NCI-H524 (cell line): ENCODE data around the gene KSR1.
A peak's percentile ranks its signal among the peaks of the same experiment; 100 is the strongest.
"Not testable (repeated sequence)": the region's sequence is repeated elsewhere in the genome, so short reads cannot be mapped to it uniquely, and the experiment has no call there.

ENCODE experiments used
- DNase-seq, 2 experiments: peaks; one replicate each; lab custom pipeline; 2025; lab: John Stamatoyannopoulos, UW

KSR1 gene

DNA sequence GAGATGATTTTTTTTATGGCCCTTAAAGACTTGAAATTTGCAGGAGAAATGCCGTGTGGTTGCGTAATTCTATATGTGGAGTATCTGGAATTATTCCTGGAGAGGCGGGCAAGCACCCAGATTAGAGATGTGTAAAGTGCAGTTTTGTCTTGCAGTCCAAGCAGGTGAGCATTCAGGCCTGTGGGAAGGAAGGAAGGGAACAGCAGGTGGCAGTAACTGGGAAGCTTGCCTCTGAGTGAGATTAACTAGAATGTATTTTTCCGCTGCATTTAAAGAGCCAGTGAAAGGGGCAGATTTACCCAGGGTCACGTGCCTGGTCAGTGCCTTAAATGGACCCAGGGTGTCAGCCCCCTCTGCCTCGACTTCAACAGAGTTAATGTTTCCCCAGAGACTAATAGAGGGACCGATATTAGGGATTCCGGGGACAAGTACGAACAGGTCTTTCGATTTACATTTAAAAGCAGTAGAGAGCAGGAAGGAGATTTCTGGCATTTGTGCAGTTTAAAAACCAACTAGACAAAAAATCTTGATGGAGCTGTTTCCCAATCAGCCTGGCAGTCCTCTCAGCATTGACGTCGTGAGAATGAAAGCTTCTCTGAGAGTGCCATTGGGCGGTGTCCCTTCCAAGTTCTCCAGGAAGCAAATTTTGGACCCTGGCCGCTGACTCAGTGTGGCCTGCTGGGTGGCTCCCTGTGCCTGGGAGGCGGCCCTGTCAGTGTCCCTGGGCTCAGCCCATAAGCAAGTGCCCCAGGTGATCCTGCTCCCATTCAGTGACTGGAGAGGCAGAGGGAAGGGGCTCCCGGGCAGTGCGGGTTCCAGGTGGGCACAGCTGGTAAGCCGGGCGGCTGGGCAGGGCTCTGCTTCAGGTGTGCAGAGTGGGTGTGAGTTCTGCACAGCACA lies 38.2 kb downstream of the KSR1 start:
- peak; percentile 72 to 90 for DNase-seq

DNA sequence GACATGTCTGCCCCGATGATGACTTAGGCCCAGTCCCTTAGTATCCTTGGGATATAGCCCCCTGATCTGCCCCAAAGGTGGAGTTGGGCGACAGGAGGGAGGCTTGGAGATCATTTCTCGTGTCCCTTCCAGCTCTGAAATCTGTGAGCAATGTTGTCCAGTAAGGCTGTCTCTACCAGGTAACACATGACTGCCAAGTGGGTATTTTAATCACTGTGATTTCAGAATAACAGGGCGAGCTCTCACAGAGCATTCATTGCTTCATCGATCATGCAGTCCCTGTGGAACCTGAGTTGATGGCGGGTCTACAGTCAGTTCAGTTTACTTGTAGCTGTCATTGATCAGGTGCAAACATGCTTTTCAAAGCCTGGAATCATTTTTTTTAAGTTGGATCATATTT lies 39.2 kb downstream of the KSR1 start:
- no peak for DNase-seq

DNA sequence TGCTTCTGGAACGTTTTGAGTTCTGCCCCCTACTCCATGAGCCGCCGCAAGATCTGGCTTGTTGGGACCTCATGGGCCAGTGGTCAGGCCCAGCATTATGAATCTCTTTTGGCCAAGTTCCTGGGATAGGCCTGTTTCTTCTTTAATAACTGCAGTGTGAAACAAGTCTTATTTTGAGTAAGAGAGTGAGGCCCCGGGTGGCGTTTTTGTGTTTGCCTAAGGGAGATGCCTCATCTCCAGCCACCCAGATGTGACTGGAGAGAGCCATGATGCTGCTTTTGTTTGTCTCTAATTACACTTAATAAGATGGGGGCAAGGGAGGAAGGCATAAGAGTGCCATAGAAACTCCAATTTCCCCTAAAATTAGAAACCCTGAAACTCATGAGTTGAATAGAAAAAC lies 39.8 kb downstream of the KSR1 start:
- DNase-seq: peak in 1 of 2 experiments; percentile 46

DNA sequence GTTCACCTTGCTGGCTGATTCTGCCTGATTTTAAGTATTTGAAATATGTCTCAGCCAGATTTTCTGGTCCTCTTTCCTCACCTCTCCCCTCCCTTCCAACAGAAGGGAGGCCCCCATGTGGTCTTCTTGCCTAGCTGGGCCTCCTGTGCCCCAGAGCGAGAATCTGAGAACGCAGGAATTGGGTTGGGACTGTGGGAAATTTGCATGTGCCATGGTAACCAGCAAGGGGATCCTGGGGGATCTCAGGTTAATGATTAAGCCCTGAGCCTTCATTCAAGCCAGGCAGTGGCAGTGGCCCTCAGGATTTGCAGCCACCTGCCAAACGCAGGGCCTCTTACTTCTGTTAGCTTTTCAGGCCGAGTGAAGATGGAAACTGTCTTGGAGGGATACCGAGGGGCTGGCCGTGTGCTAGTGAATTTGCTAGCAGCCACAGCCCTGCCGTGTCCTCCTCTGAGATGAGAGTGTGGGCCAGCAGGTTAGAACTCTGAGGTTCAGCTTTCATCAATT lies 40.2 kb downstream of the KSR1 start:
- peak; percentile 87 to 93 for DNase-seq

GRCh38 chr17:27496971-27497370 lies 40.7 kb downstream of the KSR1 start:
- DNase-seq: peak; percentile 48 to 87

DNA sequence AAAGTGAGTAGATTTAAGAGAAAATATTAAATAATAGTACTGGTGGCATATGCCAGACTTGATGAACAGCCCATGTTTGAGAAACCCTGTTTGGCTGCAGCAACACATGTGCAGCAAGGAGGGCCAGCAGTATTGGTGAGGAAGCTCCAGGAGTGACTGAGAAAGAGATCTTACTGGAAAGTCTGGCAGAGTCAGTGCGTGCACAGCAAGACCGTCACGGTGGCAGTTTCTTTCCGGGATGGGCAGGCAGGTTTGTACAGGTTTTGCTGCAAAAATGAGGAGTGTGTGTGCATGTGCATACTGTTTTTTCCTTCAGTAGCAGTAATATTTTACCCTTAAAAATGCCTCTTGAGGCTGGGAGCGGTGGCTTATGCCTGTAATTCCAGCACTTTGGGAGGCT lies 41.4 kb downstream of the KSR1 start:
- no peak for DNase-seq

DNA sequence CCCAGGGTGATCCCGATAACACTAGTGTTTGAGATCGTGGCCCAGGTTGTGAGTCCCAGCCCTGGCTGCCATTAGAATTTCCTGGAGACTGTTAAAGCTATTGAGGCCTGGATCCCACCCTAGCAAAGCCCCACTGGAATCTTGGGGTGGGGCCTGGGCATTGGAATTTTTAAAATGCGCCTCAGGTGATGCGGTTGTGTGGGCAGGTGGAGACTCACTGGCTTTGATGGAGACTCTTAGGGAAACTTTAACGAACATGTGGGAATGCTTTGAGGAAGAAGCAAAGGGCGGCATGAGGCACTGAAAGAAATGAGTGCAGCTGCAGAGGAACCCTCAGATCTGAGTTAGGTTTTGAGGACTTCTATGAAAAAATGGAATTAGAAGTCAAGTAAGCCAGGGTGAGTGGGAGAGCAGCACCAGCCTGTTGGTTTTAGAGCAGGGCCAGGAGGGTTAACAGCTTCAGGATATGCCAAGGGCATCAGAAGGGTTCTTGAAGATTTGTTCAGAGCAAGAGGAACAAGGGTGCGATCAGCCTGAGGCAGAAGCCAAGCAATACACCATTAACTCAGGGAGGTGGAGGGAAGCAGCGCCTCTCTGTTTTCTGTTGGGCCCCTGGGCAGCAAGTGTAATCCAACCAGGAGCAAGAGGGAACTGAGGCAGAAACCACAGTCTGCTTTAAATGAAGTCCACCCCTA lies 42.5 kb downstream of the KSR1 start:
- DNase-seq: no peak

- no peak for DNase-seq
Measured at GRCh38 chr17:27499451-27500265, 43.4 kb downstream of the KSR1 start.

DNA sequence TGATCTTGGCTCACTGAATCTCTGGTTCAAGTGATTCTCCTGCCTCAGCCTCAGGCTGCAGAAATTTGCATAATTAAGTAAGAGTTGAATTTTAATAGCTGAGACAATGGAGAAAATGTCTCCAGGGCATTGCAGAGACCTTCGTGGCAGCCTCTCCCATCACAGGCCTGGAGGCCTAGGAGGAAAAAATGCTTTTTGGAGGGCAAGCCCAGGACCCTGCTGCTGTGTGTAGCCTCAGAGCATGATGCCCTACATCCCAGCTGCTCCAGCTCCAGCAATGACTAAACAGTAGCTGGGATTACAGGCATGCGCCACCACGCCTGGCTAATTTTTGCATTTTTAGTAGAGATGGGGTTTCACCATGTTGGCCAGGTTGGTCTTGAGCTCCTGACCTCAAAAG lies 45.1 kb downstream of the KSR1 start:
- not testable (repeated sequence) for DNase-seq

DNA sequence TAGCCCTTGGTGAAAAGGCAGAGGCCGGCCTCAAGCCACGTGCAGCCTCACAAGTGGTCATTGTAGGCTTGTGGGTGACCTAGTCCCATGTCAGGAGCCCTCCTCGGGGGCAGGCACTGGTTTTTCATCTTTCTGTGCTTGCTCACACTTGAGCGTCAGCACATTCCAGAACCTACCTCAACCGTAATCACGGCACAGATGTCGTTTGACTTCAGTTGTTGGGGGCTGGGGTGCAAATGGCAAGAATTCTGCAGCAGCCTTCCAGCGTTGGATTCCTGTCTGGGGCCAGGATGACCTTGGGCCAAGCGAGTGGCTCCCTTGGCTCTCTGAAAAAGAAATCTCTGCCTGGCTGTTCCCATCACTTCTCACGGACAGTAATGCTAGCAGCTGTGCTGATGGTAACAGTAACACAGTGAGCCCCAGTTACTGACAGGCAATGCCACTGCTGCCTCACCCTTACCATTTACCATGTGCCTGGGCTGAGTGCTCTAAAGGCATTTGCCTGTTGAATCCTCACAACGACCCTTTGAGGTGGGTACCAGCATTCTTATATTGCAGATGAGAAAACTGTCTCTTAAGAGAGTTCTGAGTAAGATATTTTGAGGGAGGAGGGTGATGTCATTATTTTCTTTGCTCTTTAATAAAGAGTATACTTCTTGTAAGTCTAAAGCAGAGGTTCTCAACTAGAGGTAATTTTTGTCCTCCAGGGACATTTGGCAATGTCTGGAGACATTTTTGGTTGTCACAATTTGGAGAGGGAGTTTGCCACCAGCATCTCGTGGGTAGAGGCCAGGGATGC lies 46.5 kb downstream of the KSR1 start:
- DNase-seq: no peak

DNA sequence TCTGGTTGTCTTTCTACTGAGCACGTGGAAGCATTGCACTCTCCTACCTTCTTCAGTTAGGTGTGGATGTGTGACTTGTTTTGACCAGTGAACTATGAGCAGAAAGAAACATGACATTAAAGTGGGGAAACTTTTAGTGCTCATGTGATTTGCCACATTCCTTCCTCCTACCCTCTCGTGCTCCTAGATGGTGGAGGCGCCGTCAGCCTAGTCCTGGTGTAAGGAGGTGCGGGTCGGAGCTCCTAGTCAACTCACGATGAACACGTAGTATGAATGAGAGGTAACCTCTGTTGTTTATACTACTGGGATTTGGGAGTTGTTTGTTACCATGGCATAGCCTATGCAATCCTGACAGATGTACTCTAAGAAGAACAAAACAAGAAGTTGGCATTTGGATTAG lies 47.4 kb downstream of the KSR1 start:
- DNase-seq: no peak

- peak; percentile 92 to 99 for DNase-seq
Measured at GRCh38 chr17:27504188-27504995, 48.1 kb downstream of the KSR1 start.

DNA sequence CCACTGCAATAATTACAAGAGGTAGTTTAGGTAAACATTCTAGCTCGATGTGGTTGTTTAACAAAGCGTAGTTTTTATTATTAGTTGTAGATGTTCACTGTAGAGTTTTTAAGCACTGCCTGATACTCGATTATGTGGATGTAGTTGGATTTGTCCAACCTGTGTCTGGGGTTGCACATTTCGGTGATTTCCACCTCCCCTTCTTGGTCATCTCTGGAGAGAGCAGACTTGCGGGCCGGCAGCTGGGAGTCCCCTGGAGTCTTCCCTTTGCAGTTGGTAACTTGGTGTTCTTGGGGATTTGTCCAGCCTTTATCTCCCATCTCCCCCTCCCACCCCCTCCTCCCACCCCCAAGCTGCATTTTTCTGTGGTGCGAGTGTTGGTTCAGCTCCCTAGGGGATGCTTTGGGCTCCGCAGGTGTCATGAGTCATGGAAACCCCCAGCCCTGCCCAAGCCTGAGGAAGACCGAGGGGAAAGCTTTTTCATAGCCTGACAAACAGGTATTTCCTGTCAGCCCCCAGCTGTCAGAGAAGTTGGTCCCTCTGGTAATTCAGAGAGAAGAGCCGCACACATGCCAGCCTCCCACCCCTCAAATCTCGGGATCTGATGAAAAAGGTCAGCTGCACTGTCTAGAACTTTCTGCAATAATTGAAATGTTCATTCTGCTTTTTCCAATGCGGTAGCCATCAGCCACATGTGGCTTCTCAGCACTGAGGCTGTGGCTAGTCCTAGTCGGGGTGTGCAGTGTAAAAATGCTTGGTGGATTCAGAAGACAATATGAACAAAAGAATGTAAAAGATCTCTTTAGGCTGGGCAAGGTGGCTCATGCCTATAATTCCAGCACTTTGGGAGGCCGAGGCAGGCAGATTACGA lies 50.3 kb downstream of the KSR1 start:
- DNase-seq: no peak

DNA sequence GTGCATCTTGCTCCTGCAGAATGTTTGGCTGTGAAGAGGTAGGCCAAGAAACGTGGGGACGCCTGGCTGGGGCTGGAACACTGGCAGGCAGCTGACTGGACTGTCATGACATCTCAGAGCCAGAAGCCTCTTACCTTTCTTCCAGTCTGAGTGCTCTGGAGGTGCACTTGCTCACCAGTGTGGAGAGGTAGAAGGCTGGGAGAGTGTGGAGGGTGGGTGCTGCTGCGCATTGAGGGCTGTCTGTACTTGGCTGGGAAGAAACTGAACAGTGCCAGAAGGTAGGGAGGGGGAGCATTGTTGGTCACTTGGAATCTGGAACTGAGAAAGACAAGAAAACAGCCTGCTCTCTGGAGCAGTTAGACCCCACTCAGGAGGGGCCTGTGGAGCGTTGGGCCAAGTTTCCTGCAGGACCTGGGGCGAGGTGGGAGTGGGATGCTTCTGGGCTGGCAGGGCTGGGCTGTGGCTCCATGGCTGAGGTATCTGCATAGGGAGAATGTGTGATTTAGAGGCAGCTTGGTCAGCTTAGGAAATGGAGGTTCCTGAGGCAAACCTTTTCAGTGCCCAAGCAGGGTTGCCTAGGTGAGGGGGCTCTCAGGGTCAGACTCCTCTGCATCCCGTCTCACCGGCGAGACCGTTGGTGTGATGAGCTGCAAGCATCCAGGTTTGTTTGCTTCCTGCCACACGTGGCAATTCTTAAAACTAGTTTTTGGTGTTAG lies 55.1 kb downstream of the KSR1 start:
- DNase-seq: no peak

DNA sequence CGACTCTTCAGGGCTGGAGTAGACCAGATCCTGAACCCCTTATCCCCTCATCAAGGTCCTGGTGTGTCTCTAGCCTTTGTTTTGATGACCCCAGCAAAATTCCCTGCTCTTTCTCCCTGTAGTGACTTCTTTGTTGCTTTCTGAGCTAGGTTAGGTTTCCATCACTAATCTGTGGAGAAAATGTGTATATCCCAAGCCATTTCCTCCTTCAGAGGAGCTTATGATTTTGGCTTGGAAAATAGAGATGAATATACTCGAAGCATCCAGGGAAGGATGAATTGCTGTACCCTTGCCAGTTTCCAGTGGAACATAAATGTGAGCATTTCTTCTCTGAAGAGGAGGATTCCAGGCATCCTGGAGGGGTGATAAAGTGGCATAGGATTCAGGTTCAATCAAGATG lies 55.8 kb downstream of the KSR1 start:
- DNase-seq: no peak

- DNase-seq: no peak
Measured at GRCh38 chr17:27512511-27513346, 56.5 kb downstream of the KSR1 start.

DNA sequence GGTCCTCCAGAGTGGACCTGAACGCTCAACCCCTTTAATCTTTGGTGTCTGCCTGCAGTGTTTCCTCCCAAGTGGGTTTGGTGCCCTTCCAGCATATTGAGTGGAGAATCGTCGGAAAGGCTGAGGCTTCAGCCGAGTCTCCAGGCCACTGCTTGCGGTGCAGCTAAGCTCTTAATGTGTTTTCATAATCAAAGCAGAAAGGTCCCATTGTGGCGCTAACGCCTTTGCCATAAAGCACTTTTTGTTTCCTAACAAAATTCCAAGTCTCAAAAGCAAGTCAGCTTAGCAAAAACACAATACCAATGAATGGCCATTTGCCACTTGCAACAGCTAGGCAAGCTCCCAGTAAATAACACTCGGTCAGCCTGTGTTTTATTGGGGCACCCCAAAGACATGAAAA lies 57.6 kb downstream of the KSR1 start:
- DNase-seq: no peak
